ENCODE measurements around the gene IL36A.

The IL36A gene

DNA sequence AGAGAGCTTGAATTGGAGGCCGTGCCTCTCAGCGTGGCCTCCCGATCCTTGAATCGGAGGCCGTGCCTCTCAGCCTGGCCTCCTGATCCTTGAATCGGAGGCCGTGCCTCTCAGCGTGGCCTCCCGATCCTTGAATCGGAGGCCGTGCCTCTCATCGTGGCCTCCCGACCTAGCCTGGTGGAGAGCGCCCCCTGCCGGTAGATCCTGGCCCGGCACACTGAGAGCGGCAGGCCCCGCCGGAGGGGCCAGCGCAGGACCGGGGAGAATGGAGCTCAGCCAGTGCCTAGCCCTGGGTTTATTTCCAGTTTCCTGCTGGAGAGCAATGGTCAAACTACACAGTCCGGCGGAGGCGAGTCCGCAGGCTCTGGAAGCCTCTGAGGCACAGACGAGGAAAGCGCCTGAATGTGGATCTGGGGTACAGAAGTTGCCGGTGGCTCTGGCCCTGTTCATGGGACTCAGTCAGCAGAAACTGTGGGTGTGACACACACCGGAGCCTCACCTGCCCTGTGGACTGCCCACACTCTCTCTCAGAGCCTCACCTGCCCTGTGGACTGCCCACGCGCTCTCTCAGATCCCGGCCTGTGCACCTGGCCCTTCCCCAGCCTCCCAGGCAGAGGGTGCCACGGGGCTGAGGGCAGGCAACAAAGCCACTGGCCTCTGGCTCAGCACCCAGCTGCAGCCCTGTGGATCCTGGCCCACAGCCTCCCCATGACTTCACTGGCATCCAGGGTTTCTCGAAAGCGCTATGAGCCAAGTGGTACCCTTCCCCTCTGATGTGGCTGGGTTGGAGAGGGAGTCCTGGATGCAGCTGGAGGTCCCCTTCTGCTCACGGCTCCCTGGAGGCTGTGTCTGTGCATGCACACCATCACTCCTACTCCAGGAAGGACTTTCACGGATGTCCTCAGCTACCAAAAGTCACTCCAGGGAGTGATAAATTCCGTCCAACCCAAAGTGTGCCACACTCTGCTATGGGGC is 45.9 kb downstream of the IL36A start:
- POLR2A ChIA-PET (ENCODE audit: low non-redundant PET): no interaction called here
- CTCF ChIA-PET: no interaction called here
- DNase-seq (ENCODE audit: low spot score): no peak
- TF ChIP-seq, protein P1, sequence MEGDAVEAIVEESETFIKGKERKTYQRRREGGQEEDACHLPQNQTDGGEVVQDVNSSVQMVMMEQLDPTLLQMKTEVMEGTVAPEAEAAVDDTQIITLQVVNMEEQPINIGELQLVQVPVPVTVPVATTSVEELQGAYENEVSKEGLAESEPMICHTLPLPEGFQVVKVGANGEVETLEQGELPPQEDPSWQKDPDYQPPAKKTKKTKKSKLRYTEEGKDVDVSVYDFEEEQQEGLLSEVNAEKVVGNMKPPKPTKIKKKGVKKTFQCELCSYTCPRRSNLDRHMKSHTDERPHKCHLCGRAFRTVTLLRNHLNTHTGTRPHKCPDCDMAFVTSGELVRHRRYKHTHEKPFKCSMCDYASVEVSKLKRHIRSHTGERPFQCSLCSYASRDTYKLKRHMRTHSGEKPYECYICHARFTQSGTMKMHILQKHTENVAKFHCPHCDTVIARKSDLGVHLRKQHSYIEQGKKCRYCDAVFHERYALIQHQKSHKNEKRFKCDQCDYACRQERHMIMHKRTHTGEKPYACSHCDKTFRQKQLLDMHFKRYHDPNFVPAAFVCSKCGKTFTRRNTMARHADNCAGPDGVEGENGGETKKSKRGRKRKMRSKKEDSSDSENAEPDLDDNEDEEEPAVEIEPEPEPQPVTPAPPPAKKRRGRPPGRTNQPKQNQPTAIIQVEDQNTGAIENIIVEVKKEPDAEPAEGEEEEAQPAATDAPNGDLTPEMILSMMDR (conservative IDR thresholded peaks at IDR 0.05; ENCODE audit: low read depth): no peak
- H3K27ac ChIP-seq: no peak overlapping the region

DNA sequence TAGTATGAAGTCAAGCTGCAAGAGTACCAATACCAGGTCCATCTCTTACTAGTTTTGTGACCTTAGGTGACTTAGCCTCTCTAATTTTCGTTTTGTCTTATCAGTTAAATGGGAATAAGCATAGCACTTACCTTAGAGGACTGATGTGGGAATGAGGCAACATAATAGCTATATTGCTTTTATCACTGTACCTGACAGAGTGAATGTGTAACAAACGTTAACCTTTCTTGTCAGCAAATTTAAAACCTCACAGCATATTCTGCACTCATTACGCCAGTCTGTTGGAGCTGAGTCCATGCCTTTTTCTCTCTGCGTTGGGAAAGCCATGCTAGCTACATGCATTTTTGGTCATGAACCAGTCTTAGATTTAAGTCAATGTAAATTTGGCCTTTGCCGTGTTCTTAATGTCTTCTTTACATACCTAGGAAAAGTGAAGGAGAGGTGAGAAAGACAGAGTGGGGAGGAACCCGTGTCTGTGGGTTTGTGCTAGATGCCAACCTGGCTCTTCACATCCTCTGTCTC is 47.2 kb downstream of the IL36A start, which contains the start of gene IL36B:
TSS of gene IL36B (minus strand) at position 472 of the 522 bp plus-strand sequence.
- ChIA-PET POLR2A (ENCODE audit: low non-redundant PET) (no interaction called here), CTCF (no interaction called here)
- TF ChIP-seq, protein P1 (conservative IDR thresholded peaks at IDR 0.05; ENCODE audit: low read depth): no peak
- H3K27ac ChIP-seq: no peak within 1 kb of the TSS
- no peak for DNase-seq (ENCODE audit: low spot score)

DNA sequence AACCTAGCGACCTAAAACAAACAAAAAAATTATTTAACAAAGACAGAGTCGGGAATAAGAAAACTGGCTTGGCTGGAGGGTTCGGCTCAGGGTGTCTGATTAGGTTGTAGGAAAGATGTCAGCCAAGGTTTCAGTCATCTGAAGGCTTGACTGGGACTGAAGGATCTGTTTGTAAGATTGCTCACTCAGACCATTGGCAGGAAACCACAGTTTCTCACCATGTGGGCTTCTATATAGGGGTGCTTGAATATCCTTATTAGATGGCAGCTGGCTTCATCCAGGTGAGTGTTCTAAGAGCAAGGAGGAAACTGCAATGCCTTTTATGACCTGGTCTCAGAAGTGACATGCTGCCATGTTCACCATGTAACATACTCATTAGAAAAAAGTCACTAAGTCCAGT is 48.4 kb downstream of the IL36A start:
- no peak for DNase-seq (ENCODE audit: low spot score)
- no peak overlapping the region for H3K27ac ChIP-seq
- CTCF ChIA-PET: no interaction called here
- TF ChIP-seq, protein P1 (conservative IDR thresholded peaks at IDR 0.05; ENCODE audit: low read depth): no peak
- POLR2A ChIA-PET (ENCODE audit: low non-redundant PET): no interaction called here

DNA sequence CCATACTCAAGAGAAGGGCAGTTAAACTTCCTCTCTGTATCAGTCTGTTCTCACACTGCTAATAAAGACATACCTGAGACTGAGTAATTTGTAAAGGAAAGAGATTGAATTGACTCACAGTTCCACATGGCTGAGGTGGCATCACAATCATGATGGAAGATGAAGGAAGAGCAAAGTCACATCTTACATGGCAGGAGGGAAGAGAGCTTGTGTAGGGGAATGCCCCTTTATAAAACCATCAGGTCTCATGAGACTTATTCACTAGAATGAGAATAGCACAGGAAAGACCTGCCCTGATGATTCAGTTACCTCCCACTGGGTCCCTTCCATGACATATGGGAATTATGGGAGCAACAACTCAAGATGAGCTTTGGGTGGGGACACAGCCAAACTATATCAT is 48.8 kb downstream of the IL36A start:
- POLR2A ChIA-PET (ENCODE audit: low non-redundant PET): no interaction called here
- DNase-seq (ENCODE audit: low spot score): no peak
- no peak overlapping the region for H3K27ac ChIP-seq
- TF ChIP-seq, protein P1 (conservative IDR thresholded peaks at IDR 0.05; ENCODE audit: low read depth): no peak
- CTCF ChIA-PET: no interaction called here

DNA sequence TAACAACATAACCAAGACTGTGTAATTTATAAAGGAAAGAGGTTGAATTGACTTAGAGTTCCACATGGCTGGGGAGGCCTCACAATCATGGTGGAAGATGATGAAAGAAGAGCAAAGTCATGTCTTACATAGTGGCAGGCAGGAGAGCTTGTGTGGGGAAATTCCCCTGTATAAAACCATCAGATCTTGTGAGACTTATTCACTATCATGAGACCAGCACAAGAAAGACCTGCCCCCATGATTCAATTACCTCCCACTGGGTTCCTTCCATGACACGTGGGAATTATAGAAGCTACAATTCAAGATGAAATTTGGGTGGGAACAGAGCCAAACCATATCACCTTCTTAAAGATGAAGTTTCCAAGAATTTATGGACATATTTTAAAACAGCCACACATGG is 51.3 kb downstream of the IL36A start:
- ChIA-PET POLR2A (ENCODE audit: low non-redundant PET) (no interaction called here), CTCF (interaction anchor here (0.5 kb wide), 1 partner anchor 102 kb away, joined by 4 read pairs; no protein-coding TSS in a partner anchor)
- TF ChIP-seq, protein P1 (conservative IDR thresholded peaks at IDR 0.05; ENCODE audit: low read depth): no peak
- no peak for DNase-seq (ENCODE audit: low spot score)
- no peak overlapping the region for H3K27ac ChIP-seq

DNA sequence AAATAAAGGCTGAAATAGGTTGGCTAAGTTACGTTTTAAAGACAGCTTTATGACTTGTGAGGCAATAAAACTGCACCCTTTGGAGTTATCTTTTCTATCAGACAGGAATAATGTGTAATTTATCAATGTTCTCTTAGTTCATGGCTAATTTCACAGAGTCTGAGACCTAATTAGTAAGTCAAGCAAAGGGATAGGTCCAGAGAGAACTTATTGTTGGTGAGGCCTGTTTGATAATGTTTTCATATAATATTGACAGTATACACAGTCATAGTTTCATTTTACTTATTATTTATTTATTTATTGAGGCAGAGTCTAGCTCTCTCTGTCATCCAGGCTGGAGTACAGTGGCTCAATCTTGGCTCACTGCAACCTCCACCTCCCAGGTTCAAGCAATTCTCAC is 51.9 kb downstream of the IL36A start:
- TF ChIP-seq, protein P1 (conservative IDR thresholded peaks at IDR 0.05; ENCODE audit: low read depth): no peak
- CTCF ChIA-PET: no interaction called here
- DNase-seq (ENCODE audit: low spot score): no peak
- POLR2A ChIA-PET (ENCODE audit: low non-redundant PET): no interaction called here
- no peak overlapping the region for H3K27ac ChIP-seq
